Measurements from ENCODE around the gene HECW1.

The HECW1 gene

DNA sequence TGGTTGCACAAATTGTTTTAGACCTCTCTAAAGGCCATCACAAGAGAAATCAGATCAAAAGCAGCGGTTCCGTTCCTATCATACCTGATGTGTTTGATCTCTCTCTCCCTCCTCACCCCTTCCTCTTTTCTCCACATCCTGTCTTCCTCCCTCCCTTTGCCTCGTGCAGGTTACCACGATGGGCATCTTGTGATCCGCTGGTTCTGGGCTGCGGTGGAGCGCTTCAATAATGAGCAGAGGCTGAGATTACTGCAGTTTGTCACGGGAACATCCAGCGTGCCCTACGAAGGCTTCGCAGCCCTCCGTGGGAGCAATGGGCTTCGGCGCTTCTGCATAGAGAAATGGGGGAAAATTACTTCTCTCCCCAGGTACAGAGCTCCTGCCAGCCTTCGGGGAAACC lies 442.0 kb downstream of the HECW1 start:
- Histone ChIP-seq H3K9ac (ENCODE audit: low read depth, low read length) (no peak overlapping the region), H3K9me3 (ENCODE audit: control insufficient read depth, insufficient read depth, low read length) (no peaks in the 10 kb centered on the region), H3K36me3 (ENCODE audit: control insufficient read depth, insufficient read depth, low read length) (no peaks in the 10 kb centered on the region), H3K4me1 (ENCODE audit: control insufficient read depth, insufficient read depth, low read length) (peaks cover 8% of the 10 kb centered on the region), H3K4me3 (ENCODE audit: low read depth, low read length) (no peak overlapping the region), H3K27me3 (ENCODE audit: control insufficient read depth, insufficient read depth, low read length) (no peaks in the 10 kb centered on the region)

GRCh38 chr7:43557831-43558495 lies 445.5 kb downstream of the HECW1 start:
- H3K36me3 ChIP-seq (ENCODE audit: control insufficient read depth, insufficient read depth, low read length): no peaks in the 10 kb centered on the region
- peaks cover 8% of the 10 kb centered on the region for H3K4me1 ChIP-seq (ENCODE audit: control insufficient read depth, insufficient read depth, low read length)
- H3K4me3 ChIP-seq (ENCODE audit: low read depth, low read length): no peak overlapping the region
- H3K9ac ChIP-seq (ENCODE audit: low read depth, low read length): no peak overlapping the region
- H3K9me3 ChIP-seq (ENCODE audit: control insufficient read depth, insufficient read depth, low read length): no peaks in the 10 kb centered on the region
- no peaks in the 10 kb centered on the region for H3K27me3 ChIP-seq (ENCODE audit: control insufficient read depth, insufficient read depth, low read length)

DNA sequence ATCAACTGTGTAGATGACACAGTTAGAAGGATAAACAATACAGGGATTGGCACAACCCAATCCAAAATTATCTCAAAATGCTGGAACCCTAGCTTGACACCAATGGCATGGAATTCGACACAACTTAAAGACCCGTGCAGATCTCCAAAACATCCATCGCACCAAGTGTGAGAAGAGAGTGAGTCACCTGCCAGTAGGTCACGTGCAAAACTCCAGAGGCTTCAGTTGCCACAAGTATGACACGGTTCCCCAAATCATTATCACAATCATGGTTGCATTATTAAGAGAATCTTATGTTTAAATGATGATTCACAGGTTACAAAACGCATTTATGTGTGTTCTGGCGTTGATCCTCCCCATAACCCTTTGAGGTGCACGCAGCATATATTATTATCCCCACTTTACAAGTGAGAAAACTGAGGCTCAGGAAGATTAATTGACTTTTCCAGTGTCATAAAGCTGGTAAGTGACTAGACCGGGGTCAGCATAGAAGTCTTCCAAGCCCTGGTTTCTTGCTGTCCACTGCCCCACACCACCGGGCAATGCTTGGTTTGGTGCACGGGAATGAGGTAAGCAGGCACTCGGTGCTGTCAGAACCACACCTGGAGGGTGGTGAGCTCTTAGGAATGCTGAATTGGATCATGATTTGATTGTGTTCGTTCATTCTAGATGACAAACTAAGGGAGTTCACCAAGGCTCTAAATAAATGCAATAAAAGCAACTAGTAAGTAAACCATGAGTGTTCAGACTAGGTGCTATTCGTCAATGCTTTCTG lies 446.9 kb downstream of the HECW1 start:
- H3K36me3 ChIP-seq (ENCODE audit: control insufficient read depth, insufficient read depth, low read length): no peaks in the 10 kb centered on the region
- no peaks in the 10 kb centered on the region for H3K27me3 ChIP-seq (ENCODE audit: control insufficient read depth, insufficient read depth, low read length)
- no peaks in the 10 kb centered on the region for H3K9me3 ChIP-seq (ENCODE audit: control insufficient read depth, insufficient read depth, low read length)
- peaks cover 8% of the 10 kb centered on the region for H3K4me1 ChIP-seq (ENCODE audit: control insufficient read depth, insufficient read depth, low read length)
- H3K4me3 ChIP-seq (ENCODE audit: low read depth, low read length): no peak overlapping the region
- H3K9ac ChIP-seq (ENCODE audit: low read depth, low read length): no peak overlapping the region

GRCh38 chr7:43559946-43560335 lies 447.5 kb downstream of the HECW1 start:
- H3K9me3 ChIP-seq (ENCODE audit: control insufficient read depth, insufficient read depth, low read length): no peaks in the 10 kb centered on the region
- H3K27me3 ChIP-seq (ENCODE audit: control insufficient read depth, insufficient read depth, low read length): no peaks in the 10 kb centered on the region
- H3K9ac ChIP-seq (ENCODE audit: low read depth, low read length): no peak overlapping the region
- H3K36me3 ChIP-seq (ENCODE audit: control insufficient read depth, insufficient read depth, low read length): no peaks in the 10 kb centered on the region
- no peak overlapping the region for H3K4me3 ChIP-seq (ENCODE audit: low read depth, low read length)
- peaks cover 8% of the 10 kb centered on the region for H3K4me1 ChIP-seq (ENCODE audit: control insufficient read depth, insufficient read depth, low read length)

DNA sequence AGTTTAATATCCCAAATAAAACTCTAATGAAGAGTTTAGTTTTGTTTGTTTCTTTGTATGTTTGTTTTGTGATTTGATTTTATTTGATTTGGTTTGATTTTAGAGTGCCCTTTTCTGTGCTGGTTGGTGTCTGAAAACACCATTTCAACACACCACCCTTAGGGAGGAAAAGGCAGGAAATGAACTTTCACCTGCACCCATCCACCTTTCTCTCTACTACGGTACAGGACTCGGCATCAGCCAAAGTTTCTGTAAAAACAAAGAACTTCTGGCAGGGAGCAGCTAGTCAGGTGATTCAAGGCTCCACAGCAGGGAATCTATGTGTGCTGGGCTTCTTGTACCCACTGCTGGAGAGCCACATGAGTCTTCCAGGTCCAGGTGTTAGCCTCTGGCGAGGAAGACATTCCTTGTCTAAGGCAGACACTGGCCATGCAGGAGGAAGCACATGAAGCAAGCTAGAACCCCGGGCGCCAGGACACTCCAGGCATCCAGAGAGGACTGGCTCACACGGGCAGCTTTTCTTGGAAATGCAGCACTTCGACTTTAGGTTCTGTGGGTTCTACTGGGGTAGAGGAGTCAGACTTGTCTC lies 448.4 kb downstream of the HECW1 start:
- Histone ChIP-seq H3K9ac (ENCODE audit: low read depth, low read length) (no peak overlapping the region), H3K27me3 (ENCODE audit: control insufficient read depth, insufficient read depth, low read length) (no peaks in the 10 kb centered on the region), H3K9me3 (ENCODE audit: control insufficient read depth, insufficient read depth, low read length) (no peaks in the 10 kb centered on the region), H3K4me1 (ENCODE audit: control insufficient read depth, insufficient read depth, low read length) (peaks cover 2% of the 10 kb centered on the region), H3K36me3 (ENCODE audit: control insufficient read depth, insufficient read depth, low read length) (no peaks in the 10 kb centered on the region), H3K4me3 (ENCODE audit: low read depth, low read length) (no peak overlapping the region)

DNA sequence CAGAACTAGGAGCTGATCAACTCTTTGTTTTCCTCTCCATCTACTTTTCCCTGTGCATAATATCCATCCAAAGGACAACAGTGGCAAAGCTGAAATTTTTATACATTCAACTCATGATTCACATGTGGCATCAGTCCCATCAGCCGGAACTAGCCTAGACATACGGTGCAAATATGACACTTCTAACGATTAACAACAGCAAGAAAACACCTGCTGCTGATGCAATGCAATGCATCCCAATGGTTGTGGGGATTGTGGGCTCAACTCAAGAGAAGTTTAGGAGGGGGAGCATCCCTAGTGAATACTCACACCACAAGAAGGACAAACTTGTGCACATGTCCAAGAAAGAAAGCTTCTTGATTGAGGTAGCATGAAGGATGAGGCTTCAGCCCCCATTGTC lies 449.9 kb downstream of the HECW1 start:
- Histone ChIP-seq H3K4me1 (ENCODE audit: control insufficient read depth, insufficient read depth, low read length) (no peaks in the 10 kb centered on the region), H3K4me3 (ENCODE audit: low read depth, low read length) (no peak overlapping the region), H3K9ac (ENCODE audit: low read depth, low read length) (no peak overlapping the region), H3K9me3 (ENCODE audit: control insufficient read depth, insufficient read depth, low read length) (no peaks in the 10 kb centered on the region), H3K36me3 (ENCODE audit: control insufficient read depth, insufficient read depth, low read length) (no peaks in the 10 kb centered on the region), H3K27me3 (ENCODE audit: control insufficient read depth, insufficient read depth, low read length) (no peaks in the 10 kb centered on the region)

- Histone ChIP-seq H3K4me1 (ENCODE audit: control insufficient read depth, insufficient read depth, low read length) (no peaks in the 10 kb centered on the region), H3K9me3 (ENCODE audit: control insufficient read depth, insufficient read depth, low read length) (no peaks in the 10 kb centered on the region), H3K36me3 (ENCODE audit: control insufficient read depth, insufficient read depth, low read length) (no peaks in the 10 kb centered on the region), H3K9ac (ENCODE audit: low read depth, low read length) (no peak overlapping the region), H3K27me3 (ENCODE audit: control insufficient read depth, insufficient read depth, low read length) (no peaks in the 10 kb centered on the region), H3K4me3 (ENCODE audit: low read depth, low read length) (no peak overlapping the region)
Measured at GRCh38 chr7:43565786-43566185, 453.3 kb downstream of the HECW1 start.

GRCh38 chr7:43568529-43568928 lies 456.1 kb downstream of the HECW1 start:
- H3K9me3 ChIP-seq (ENCODE audit: control insufficient read depth, insufficient read depth, low read length): no peaks in the 10 kb centered on the region
- no peaks in the 10 kb centered on the region for H3K4me1 ChIP-seq (ENCODE audit: control insufficient read depth, insufficient read depth, low read length)
- H3K9ac ChIP-seq (ENCODE audit: low read depth, low read length): no peak overlapping the region
- no peaks in the 10 kb centered on the region for H3K36me3 ChIP-seq (ENCODE audit: control insufficient read depth, insufficient read depth, low read length)
- no peaks in the 10 kb centered on the region for H3K27me3 ChIP-seq (ENCODE audit: control insufficient read depth, insufficient read depth, low read length)
- no peak overlapping the region for H3K4me3 ChIP-seq (ENCODE audit: low read depth, low read length)

- Histone ChIP-seq H3K27me3 (ENCODE audit: control insufficient read depth, insufficient read depth, low read length) (no peaks in the 10 kb centered on the region), H3K9me3 (ENCODE audit: control insufficient read depth, insufficient read depth, low read length) (no peaks in the 10 kb centered on the region), H3K4me3 (ENCODE audit: low read depth, low read length) (no peak overlapping the region), H3K9ac (ENCODE audit: low read depth, low read length) (no peak overlapping the region), H3K4me1 (ENCODE audit: control insufficient read depth, insufficient read depth, low read length) (no peaks in the 10 kb centered on the region), H3K36me3 (ENCODE audit: control insufficient read depth, insufficient read depth, low read length) (no peaks in the 10 kb centered on the region)
Measured at GRCh38 chr7:43569424-43569823, 457.0 kb downstream of the HECW1 start.

DNA sequence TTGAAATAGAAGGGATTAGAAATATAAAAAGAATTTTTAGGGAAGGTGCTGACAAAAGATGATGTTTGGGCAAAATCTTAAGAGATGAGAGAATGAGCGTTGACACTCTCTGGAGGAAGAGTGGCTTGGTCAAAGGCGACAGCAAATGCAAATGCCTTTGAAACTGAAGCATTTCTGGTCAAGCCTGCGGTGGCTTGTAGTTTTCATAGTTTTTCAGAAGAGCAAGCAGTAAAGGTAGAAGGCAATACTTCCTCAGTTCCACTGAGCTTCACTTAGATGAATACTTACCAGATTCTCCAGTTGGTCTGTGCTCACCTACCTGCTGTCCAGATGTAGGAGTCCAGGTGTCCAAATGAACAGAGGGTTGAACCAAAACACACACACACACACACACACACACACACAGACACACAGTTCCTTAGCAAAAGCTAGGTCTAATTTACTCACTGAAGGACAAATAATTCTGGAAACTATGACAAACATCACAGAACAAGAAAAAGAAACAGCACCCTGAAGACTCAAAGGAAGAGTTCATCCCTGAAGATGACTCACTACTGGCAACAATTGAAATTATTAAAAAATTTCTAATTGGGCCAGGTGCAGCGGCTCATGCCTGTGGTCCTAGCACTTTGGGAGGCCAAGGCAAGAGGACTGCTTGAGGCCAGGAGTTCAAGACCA lies 458.4 kb downstream of the HECW1 start:
- no peaks in the 10 kb centered on the region for H3K36me3 ChIP-seq (ENCODE audit: control insufficient read depth, insufficient read depth, low read length)
- H3K4me3 ChIP-seq (ENCODE audit: low read depth, low read length): no peak overlapping the region
- no peak overlapping the region for H3K9ac ChIP-seq (ENCODE audit: low read depth, low read length)
- no peaks in the 10 kb centered on the region for H3K27me3 ChIP-seq (ENCODE audit: control insufficient read depth, insufficient read depth, low read length)
- H3K4me1 ChIP-seq (ENCODE audit: control insufficient read depth, insufficient read depth, low read length): no peaks in the 10 kb centered on the region
- no peaks in the 10 kb centered on the region for H3K9me3 ChIP-seq (ENCODE audit: control insufficient read depth, insufficient read depth, low read length)

- H3K9ac ChIP-seq (ENCODE audit: low read depth, low read length): no peak overlapping the region
- no peaks in the 10 kb centered on the region for H3K4me1 ChIP-seq (ENCODE audit: control insufficient read depth, insufficient read depth, low read length)
- H3K9me3 ChIP-seq (ENCODE audit: control insufficient read depth, insufficient read depth, low read length): no peaks in the 10 kb centered on the region
- no peaks in the 10 kb centered on the region for H3K27me3 ChIP-seq (ENCODE audit: control insufficient read depth, insufficient read depth, low read length)
- no peaks in the 10 kb centered on the region for H3K36me3 ChIP-seq (ENCODE audit: control insufficient read depth, insufficient read depth, low read length)
- H3K4me3 ChIP-seq (ENCODE audit: low read depth, low read length): no peak overlapping the region
Measured at GRCh38 chr7:43572516-43573049, 460.1 kb downstream of the HECW1 start.

Data from iPS-15b (cell line).